Astrocyte (in vitro differentiated cells and primary cell): ENCODE results near the gene FUT8. TPM values are rescaled to one million over a fixed set of nuclear protein-coding genes. Genes with fewer than 3 reads are reported as not detected.

Experiments used
- DNase-seq: peaks from one replicate; pipeline ENCODE4 v3.0.0-alpha.2; 2010; ENCODE audit warnings: low read depth
- FAIRE-seq: peaks from 2 replicates; lab custom pipeline; 2011; peaks lifted over from hg19 to GRCh38; lab: Jason Lieb, UNC
- H2AFZ ChIP-seq: 2 replicates; pipeline ENCODE4 v1.6.0; 2012; ENCODE audit warnings: low read depth, low read length, inconsistent platforms
- H3K27ac ChIP-seq: 2 replicates; pipeline ENCODE4 v1.5.1; 2011; ENCODE audit warnings: low read depth, low read length, inconsistent platforms
- H3K27me3 ChIP-seq: 2 replicates; pipeline ENCODE4 v1.6.0; 2011; ENCODE audit warnings: low read length, inconsistent platforms; ENCODE audit not compliant: insufficient read depth
- H3K36me3 ChIP-seq: 2 replicates; pipeline ENCODE4 v1.5.1; 2011; ENCODE audit warnings: low read length, inconsistent platforms; ENCODE audit not compliant: insufficient read depth
- H3K4me1 ChIP-seq: 2 replicates; pipeline ENCODE4 v1.5.1; 2011; ENCODE audit warnings: low read length, inconsistent platforms; ENCODE audit not compliant: insufficient read depth
- H3K4me2 ChIP-seq: 2 replicates; pipeline ENCODE4 v1.6.0; 2012; ENCODE audit warnings: low read length, inconsistent platforms
- H3K4me3 ChIP-seq: 2 replicates; pipeline ENCODE4 v1.5.1; 2011; ENCODE audit warnings: low read depth, mild to moderate bottlenecking, low read length, inconsistent platforms; ENCODE audit not compliant: insufficient read depth
- H3K79me2 ChIP-seq: 2 replicates; pipeline ENCODE4 v1.6.0; 2012; ENCODE audit warnings: mild to moderate bottlenecking, low read length, inconsistent platforms; ENCODE audit not compliant: insufficient read depth
- H3K9ac ChIP-seq: 2 replicates; pipeline ENCODE4 v1.6.0; 2012; ENCODE audit warnings: mild to moderate bottlenecking, low read length, inconsistent platforms
- H3K9me3 ChIP-seq: 2 replicates; pipeline ENCODE4 v1.5.1; 2012; ENCODE audit warnings: low read depth, mild to moderate bottlenecking, low read length, inconsistent platforms; ENCODE audit not compliant: insufficient read depth
- H4K20me1 ChIP-seq: 2 replicates; pipeline ENCODE4 v1.6.0; 2012; ENCODE audit warnings: low read length, inconsistent platforms; ENCODE audit not compliant: insufficient read depth
- H3K27ac Mint-ChIP-seq: one replicate; pipeline ENCODE4 v1.8.0; 2021; ENCODE audit warnings: mild to moderate bottlenecking, mixed read lengths; ENCODE audit not compliant: unreplicated experiment
- H3K27me3 Mint-ChIP-seq: one replicate; pipeline ENCODE4 v1.8.0; 2021; ENCODE audit warnings: low read depth, mixed read lengths; ENCODE audit not compliant: unreplicated experiment
- H3K36me3 Mint-ChIP-seq: one replicate; pipeline ENCODE4 v1.8.0; 2021; ENCODE audit warnings: low read depth, mixed read lengths; ENCODE audit not compliant: unreplicated experiment
- H3K4me1 Mint-ChIP-seq: one replicate; pipeline ENCODE4 v1.8.0; 2021; ENCODE audit warnings: low read depth, mixed read lengths; ENCODE audit not compliant: unreplicated experiment
- H3K4me3 Mint-ChIP-seq: one replicate; pipeline ENCODE4 v1.8.0; 2021; ENCODE audit warnings: mild to moderate bottlenecking, moderate library complexity, mixed read lengths; ENCODE audit not compliant: unreplicated experiment
- H3K9me3 Mint-ChIP-seq: one replicate; pipeline ENCODE4 v1.8.0; 2021; ENCODE audit warnings: mild to moderate bottlenecking, mixed read lengths; ENCODE audit not compliant: unreplicated experiment
- CTCF ChIP-seq: IDR thresholded peaks from 2 replicates; pipeline ENCODE4 v1.5.1; 2011; ENCODE audit warnings: low read depth, mild to moderate bottlenecking, inconsistent platforms, low read length, moderate library complexity; ENCODE audit not compliant: insufficient read depth
- EZH2 ChIP-seq: IDR thresholded peaks from 2 replicates; pipeline ENCODE4 v1.6.1; 2012; ENCODE audit warnings: mild to moderate bottlenecking, low read length, inconsistent platforms; ENCODE audit not compliant: insufficient read depth
- total RNA-seq: library from RNA; stranded (reverse); gene quantifications from 2 replicates; pipeline ENCODE4 v1.2.1, GENCODE V29; 2021

FUT8 gene
- total RNA-seq, 1 donor from 2014 or later: 52.7 TPM

- H3K9me3 ChIP-seq: no peaks in the 10 kb centered on the region
Measured at GRCh38 chr14:65776193-65776852, 363.8 kb downstream of the FUT8 start.

GRCh38 chr14:65780566-65780965 lies 368.0 kb downstream of the FUT8 start:
- no peaks in the 10 kb centered on the region for H4K20me1 ChIP-seq
- H3K4me3 Mint-ChIP-seq: no peak overlapping the region
- no peak overlapping the region for H2AFZ ChIP-seq
- H3K27me3 Mint-ChIP-seq: peaks cover 13% of the 10 kb centered on the region
- no peak overlapping the region for H3K27ac Mint-ChIP-seq
- H3K79me2 ChIP-seq: no peaks in the 10 kb centered on the region
- H3K27me3 ChIP-seq: peaks cover 9% of the 10 kb centered on the region
- peaks cover 1% of the 10 kb centered on the region for H3K4me1 Mint-ChIP-seq
- no peaks in the 10 kb centered on the region for H3K9me3 ChIP-seq
- H3K9ac ChIP-seq: no peak overlapping the region
- H3K4me3 ChIP-seq: no peak overlapping the region
- TF ChIP-seq EZH2 (no peak), CTCF (no peak)
- no peaks in the 10 kb centered on the region for H3K36me3 Mint-ChIP-seq
- H3K4me2 ChIP-seq: no peak overlapping the region
- no peaks in the 10 kb centered on the region for H3K9me3 Mint-ChIP-seq
- no peaks in the 10 kb centered on the region for H3K36me3 ChIP-seq
- FAIRE-seq: no peak
- DNase-seq: no peak
- no peaks in the 10 kb centered on the region for H3K4me1 ChIP-seq
- no peak overlapping the region for H3K27ac ChIP-seq

More at GRCh38 chr14:65776193-65776852, 363.8 kb downstream of the FUT8 start:
- Histone ChIP-seq H3K27ac (no peak overlapping the region), H2AFZ (no peak overlapping the region), H3K79me2 (no peaks in the 10 kb centered on the region), H4K20me1 (no peaks in the 10 kb centered on the region), H3K4me2 (no peak overlapping the region), H3K4me3 (no peak overlapping the region), H3K36me3 (no peaks in the 10 kb centered on the region), H3K4me1 (no peaks in the 10 kb centered on the region), H3K27me3 (peaks cover 11% of the 10 kb centered on the region), H3K9ac (no peak overlapping the region)
- TF ChIP-seq CTCF: no peak
- TF ChIP-seq EZH2: no peak
- Mint-ChIP-seq H3K27me3 (peaks cover 13% of the 10 kb centered on the region), H3K27ac (no peak overlapping the region), H3K36me3 (peaks cover 2% of the 10 kb centered on the region), H3K4me3 (no peak overlapping the region), H3K9me3 (no peaks in the 10 kb centered on the region), H3K4me1 (no peaks in the 10 kb centered on the region)
- no peak for FAIRE-seq
- no peak for DNase-seq

GRCh38 chr14:65783101-65783500 lies 370.6 kb downstream of the FUT8 start:
- Mint-ChIP-seq H3K27ac (no peak overlapping the region), H3K9me3 (no peaks in the 10 kb centered on the region), H3K4me3 (no peak overlapping the region), H3K27me3 (peaks cover 9% of the 10 kb centered on the region), H3K4me1 (peaks cover 1% of the 10 kb centered on the region), H3K36me3 (no peaks in the 10 kb centered on the region)
- DNase-seq (no peak), FAIRE-seq (no peak)
- H3K9me3 ChIP-seq: no peaks in the 10 kb centered on the region
- no peak overlapping the region for H3K4me3 ChIP-seq
- no peak overlapping the region for H2AFZ ChIP-seq
- no peaks in the 10 kb centered on the region for H3K36me3 ChIP-seq
- H3K27ac ChIP-seq: no peak overlapping the region
- no peaks in the 10 kb centered on the region for H4K20me1 ChIP-seq
- TF ChIP-seq EZH2 (no peak), CTCF (no peak)
- H3K79me2 ChIP-seq: no peaks in the 10 kb centered on the region
- no peaks in the 10 kb centered on the region for H3K4me1 ChIP-seq
- H3K9ac ChIP-seq: no peak overlapping the region
- H3K4me2 ChIP-seq: no peak overlapping the region
- peaks cover 5% of the 10 kb centered on the region for H3K27me3 ChIP-seq
